ENCODE data around the gene GAMT. TPM values are rescaled to one million over a fixed set of nuclear protein-coding genes. Genes with fewer than 3 reads are reported as not detected.

The GAMT gene
- polyA plus RNA-seq, 1 experiment, result 26.9 TPM

- CTCF ChIA-PET, result no interaction called here
- no peaks in the 10 kb centered on the region for H3K27me3 ChIP-seq (ENCODE audit: control insufficient read depth, insufficient read depth, low read length)
- no peak for TF ChIP-seq CTCF (IDR thresholded peaks at IDR 0.05; ENCODE audit: low read depth, low read length)
These were observed 13.4 kb downstream of the GAMT start for GRCh38 chr19:1387684-1388636.

GRCh38 chr19:1386945-1387683 is 14.2 kb downstream of the GAMT start:
- CTCF ChIA-PET, result no interaction called here

More at GRCh38 chr19:1387684-1388636, 13.4 kb downstream of the GAMT start:
- no peak for DNase-seq (ENCODE audit: low read depth, low spot score)
- Histone ChIP-seq H3K27ac (ENCODE audit: low read depth, low read length) (no peak overlapping the region), H3K9me3 (ENCODE audit: control insufficient read depth, insufficient read depth, low read length) (peaks cover 5% of the 10 kb centered on the region; the same call in 1 of the 2 replicates), H3K4me3 (ENCODE audit: low read depth, low read length) (no peak overlapping the region)
- POLR2A ChIA-PET, result no interaction called here

GRCh38 chr19:1385816-1386215 is 15.5 kb downstream of the GAMT start:
- CTCF ChIA-PET, result interaction anchor here (1.5 kb wide), 1 partner anchor 70 kb away, joined by 3 read pairs; no protein-coding TSS in a partner anchor
- no peak for DNase-seq (ENCODE audit: low read depth, low spot score)
- Histone ChIP-seq H3K27ac (ENCODE audit: low read depth, low read length) (no peak overlapping the region), H3K27me3 (ENCODE audit: control insufficient read depth, insufficient read depth, low read length) (no peaks in the 10 kb centered on the region), H3K4me3 (ENCODE audit: low read depth, low read length) (no peak overlapping the region), H3K9me3 (ENCODE audit: control insufficient read depth, insufficient read depth, low read length) (peaks cover 5% of the 10 kb centered on the region; the same call in 1 of the 2 replicates)
- TF ChIP-seq CTCF (IDR thresholded peaks at IDR 0.05; ENCODE audit: low read depth, low read length), result no peak
- POLR2A ChIA-PET, result no interaction called here

More at GRCh38 chr19:1386945-1387683, 14.2 kb downstream of the GAMT start:
- POLR2A ChIA-PET, result no interaction called here
- H3K27me3 ChIP-seq (ENCODE audit: control insufficient read depth, insufficient read depth, low read length), result no peaks in the 10 kb centered on the region
- H3K4me3 ChIP-seq (ENCODE audit: low read depth, low read length), result no peak overlapping the region
- H3K27ac ChIP-seq (ENCODE audit: low read depth, low read length), result no peak overlapping the region
- TF ChIP-seq CTCF (IDR thresholded peaks at IDR 0.05; ENCODE audit: low read depth, low read length), result no peak
- no peak for DNase-seq (ENCODE audit: low read depth, low spot score)
- H3K9me3 ChIP-seq (ENCODE audit: control insufficient read depth, insufficient read depth, low read length), result peaks cover 5% of the 10 kb centered on the region; the same call in 1 of the 2 replicates

DNA sequence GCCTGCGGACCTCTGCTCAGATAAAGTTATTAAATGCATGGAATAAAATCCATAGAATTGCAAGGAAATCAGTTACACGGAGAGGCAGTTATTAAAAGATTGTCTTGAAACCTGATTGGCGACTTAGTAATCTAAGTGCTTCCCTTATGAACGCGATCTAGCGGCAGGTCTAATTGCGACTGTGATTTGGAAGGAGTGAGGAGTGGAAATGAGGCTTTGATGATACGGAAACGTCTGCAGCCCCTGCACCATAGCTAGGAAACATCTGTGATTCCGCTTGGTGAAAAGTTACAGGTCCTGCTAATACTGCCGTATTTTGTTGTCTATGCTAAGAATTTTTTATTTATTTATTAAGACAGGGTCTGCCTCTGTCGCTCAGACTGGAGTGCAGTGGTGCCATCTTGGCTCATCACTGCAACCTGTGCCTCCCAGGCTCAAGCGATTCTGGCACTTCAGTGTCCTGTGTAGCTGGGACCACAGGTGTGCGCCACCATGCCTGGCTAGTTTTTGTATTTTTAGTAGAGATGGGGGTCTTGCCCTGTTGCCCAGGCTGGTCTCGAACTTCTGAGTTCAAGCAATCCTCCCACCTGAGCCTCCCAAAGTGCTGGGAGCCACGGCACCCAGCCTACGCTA is 16.7 kb downstream of the GAMT start:
- H3K4me3 ChIP-seq (ENCODE audit: low read depth, low read length), result peak overlapping the region; percentile 91
- H3K9me3 ChIP-seq (ENCODE audit: control insufficient read depth, insufficient read depth, low read length), result peaks cover 5% of the 10 kb centered on the region; the same call in 1 of the 2 replicates
- H3K27ac ChIP-seq (ENCODE audit: low read depth, low read length), result no peak overlapping the region
- no peak for TF ChIP-seq CTCF (IDR thresholded peaks at IDR 0.05; ENCODE audit: low read depth, low read length)
- POLR2A ChIA-PET, result no interaction called here
- CTCF ChIA-PET, result interaction anchor here (0.6 to 1.5 kb wide), 2 partner anchors 37 to 69 kb away, joined by 3 read pairs; no protein-coding TSS in a partner anchor
- H3K27me3 ChIP-seq (ENCODE audit: control insufficient read depth, insufficient read depth, low read length), result no peaks in the 10 kb centered on the region
- no peak for DNase-seq (ENCODE audit: low read depth, low spot score)
